HCT116 (cell line): Measurements from ENCODE around the gene TMPRSS3. TPM values are rescaled to one million over a fixed set of nuclear protein-coding genes. Genes with fewer than 3 reads are reported as not detected.

Experiments used
- ATAC-seq: fragments of 200-7000 bp; cut with Tn5 transposase; 2 replicates; pipeline ENCODE4 v1.9.1; 2020; ENCODE audit warnings: mild to moderate bottlenecking, moderate library complexity
- BruUV-seq: library from RNA; stranded (reverse); fragments of 400-500 nt; replicated peaks from 2 replicates; lab custom pipeline; 2021; lab: Mats Ljungman, UMichigan
- CTCF ChIA-PET: fragments of 300-600 bp; sonication (Branson Sonifier 250); formaldehyde crosslinking; loops from one replicate; lab custom pipeline; 2021; ENCODE audit warnings: antibody characterized with exemption; lab: Charles Lee
- POLR2A ChIA-PET: fragments of 300-600, 350-600 bp; sonication (Branson Sonifier 250); formaldehyde crosslinking; loops from one replicate; lab custom pipeline; 2021; ENCODE audit warnings: antibody characterized with exemption; lab: Charles Lee
- RAD21 ChIA-PET, 2 experiments: fragments of 300-600 bp; sonication (Branson Sonifier 250); formaldehyde crosslinking; loops; one replicate each; lab custom pipeline; 2023; ENCODE audit warnings: low total read pairs in 2 of 2; ENCODE audit not compliant: uncharacterized antibody in 2 of 2, unreplicated experiment in 2 of 2, low non-redundant PET in 1 of 2; lab: Charles Lee
- DNase-seq: peaks from one replicate; pipeline ENCODE4 v3.0.0-alpha.2; 2010; ENCODE audit warnings: low read depth, low spot score
- H2AFZ ChIP-seq: fragments of 200-600 bp; shearing (Covaris generic), sonication (generic); 2 replicates; pipeline ENCODE4 v1.6.1; 2017; ENCODE audit warnings: low read depth, mixed run types, mixed read lengths, antibody characterized with exemption, low read length; ENCODE audit not compliant: poor library complexity, severe bottlenecking
- H3K27ac ChIP-seq: 2 replicates; pipeline ENCODE4 v1.5.1; 2012; ENCODE audit warnings: low read depth, low read length
- H3K27me3 ChIP-seq: fragments of 200-600 bp; sonication (generic); 2 replicates; pipeline ENCODE4 v1.6.1; 2016; ENCODE audit warnings: mixed run types, low read length, mixed read lengths; ENCODE audit not compliant: insufficient read depth
- H3K36me3 ChIP-seq, 2 experiments: fragments of 200-500 bp in 1 of 2; fragments of 200-600 bp in 1 of 2; sonication (Bioruptor generic) in 1 of 2; sonication (generic) in 1 of 2; 2 replicates each; pipeline versions ENCODE4 v1.5.1 to v1.6.1; 2014 to 2016; ENCODE audit warnings: low read length in 2 of 2, inconsistent platforms in 1 of 2, mixed read lengths in 1 of 2, mixed run types in 1 of 2; ENCODE audit not compliant: insufficient read depth in 2 of 2, control insufficient read depth in 1 of 2
- H3K4me1 ChIP-seq, 2 experiments: fragments of 200-600 bp in 1 of 2; sonication (generic) in 1 of 2; 2 replicates each; pipeline versions ENCODE4 v1.5.1 to v1.6.1; 2012 to 2017; ENCODE audit warnings: low read length in 2 of 2, inconsistent platforms in 1 of 2, mild to moderate bottlenecking in 1 of 2, mixed read lengths in 1 of 2, mixed run types in 1 of 2, moderate library complexity in 1 of 2; ENCODE audit not compliant: insufficient read depth in 2 of 2, control insufficient read depth in 1 of 2
- H3K4me2 ChIP-seq: fragments of 200-600 bp; sonication (generic); 2 replicates; pipeline ENCODE4 v1.6.1; 2017; ENCODE audit warnings: mixed run types, low read length, mixed read lengths
- H3K4me3 ChIP-seq, 2 experiments: fragments of 200-600 bp in 1 of 2; sonication (generic) in 1 of 2; replicated peaks in 1 of 2; 2 replicates each; pipeline ENCODE4 v1.5.1; 2011 to 2016; ENCODE audit warnings: low read length in 2 of 2, control low read depth in 1 of 2, low read depth in 1 of 2, mild to moderate bottlenecking in 1 of 2, mixed read lengths in 1 of 2, mixed run types in 1 of 2
- H3K79me2 ChIP-seq: fragments of 200-600 bp; sonication (generic); 2 replicates; pipeline ENCODE4 v1.6.1; 2017; ENCODE audit warnings: mild to moderate bottlenecking, mixed run types, low read length, moderate library complexity, mixed read lengths; ENCODE audit not compliant: insufficient read depth
- H3K9ac ChIP-seq: fragments of 200-600 bp; sonication (generic); 2 replicates; pipeline ENCODE4 v1.6.1; 2016; ENCODE audit warnings: low read length, mixed read lengths
- H3K9me2 ChIP-seq: fragments of 200-600 bp; sonication (generic), shearing (Covaris generic); 2 replicates; pipeline ENCODE4 v1.6.1; 2017; ENCODE audit warnings: mixed run types, mild to moderate bottlenecking, moderate library complexity; ENCODE audit not compliant: insufficient read depth
- H3K9me3 ChIP-seq, 2 experiments: fragments of 200-500 bp in 1 of 2; fragments of 200-600 bp in 1 of 2; sonication (Bioruptor generic) in 1 of 2; sonication (generic) in 1 of 2; 2 replicates each; pipeline ENCODE4 v1.6.1; 2014 to 2017; ENCODE audit warnings: low read length in 2 of 2, mixed read lengths in 2 of 2, inconsistent platforms in 1 of 2, low read depth in 1 of 2, mild to moderate bottlenecking in 1 of 2, mixed run types in 1 of 2, moderate library complexity in 1 of 2; ENCODE audit not compliant: control insufficient read depth in 1 of 2, insufficient read depth in 1 of 2
- H4K20me1 ChIP-seq: fragments of 200-600 bp; sonication (generic), shearing (Covaris generic); 2 replicates; pipeline ENCODE4 v1.6.1; 2017; ENCODE audit warnings: mixed run types, mild to moderate bottlenecking, moderate library complexity; ENCODE audit not compliant: insufficient read depth
- ATF3 ChIP-seq: IDR thresholded peaks from 2 replicates; pipeline ENCODE4 v1.6.1; 2012
- CBX3 ChIP-seq: IDR thresholded peaks from 2 replicates; pipeline ENCODE4 v1.6.1; 2012; ENCODE audit warnings: low read depth
- CEBPB ChIP-seq: IDR thresholded peaks from 2 replicates; pipeline ENCODE4 v1.6.1; 2012; ENCODE audit warnings: low read depth
- EGR1 ChIP-seq: IDR thresholded peaks from 2 replicates; pipeline ENCODE4 v1.6.1; 2012; ENCODE audit warnings: low read depth
- EZH2phosphoT487 ChIP-seq: fragments of 200-600 bp; IDR thresholded peaks from 2 replicates; pipeline ENCODE4 v1.6.1; 2018; ENCODE audit warnings: antibody characterized with exemption, borderline replicate concordance
- POLR2A ChIP-seq: IDR thresholded peaks from 2 replicates; pipeline ENCODE4 v1.7.0; 2011; ENCODE audit warnings: borderline replicate concordance; ENCODE audit not compliant: insufficient read depth, insufficient read length; ENCODE audit errors: extremely low read depth
- POLR2AphosphoS5 ChIP-seq: IDR thresholded peaks from 2 replicates; pipeline ENCODE4 v1.6.1; 2011; ENCODE audit warnings: mild to moderate bottlenecking, low read depth, low read length, moderate library complexity
- RAD21 ChIP-seq: IDR thresholded peaks from 2 replicates; pipeline ENCODE4 v1.6.1; 2012; ENCODE audit warnings: low read depth, mild to moderate bottlenecking
- REST ChIP-seq: IDR thresholded peaks from 2 replicates; pipeline ENCODE4 v1.6.1; 2012; ENCODE audit warnings: low read depth
- SIN3A ChIP-seq: IDR thresholded peaks from 2 replicates; pipeline ENCODE4 v1.6.1; 2012; ENCODE audit warnings: low read depth
- SP1 ChIP-seq: IDR thresholded peaks from 2 replicates; pipeline ENCODE4 v1.6.1; 2012; ENCODE audit warnings: low read depth
- SRF ChIP-seq: IDR thresholded peaks from 2 replicates; pipeline ENCODE4 v1.6.1; 2012; ENCODE audit warnings: low read depth
- YY1 ChIP-seq: IDR thresholded peaks from 2 replicates; pipeline ENCODE4 v1.6.1; 2011; ENCODE audit warnings: low read length, low read depth, moderate library complexity, mild to moderate bottlenecking; ENCODE audit not compliant: insufficient replicate concordance; ENCODE audit errors: extremely low read depth
- ZBTB33 ChIP-seq: IDR thresholded peaks from 2 replicates; pipeline ENCODE4 v1.6.1; 2011; ENCODE audit warnings: mild to moderate bottlenecking, low read length, moderate library complexity; ENCODE audit not compliant: insufficient replicate concordance; ENCODE audit errors: extremely low read depth
- ZFX ChIP-seq: fragments of 450-650 bp; IDR thresholded peaks from 2 replicates; pipeline ENCODE4 v1.6.1; 2017
- ZNF274 ChIP-seq: fragments of 200-500 bp; sonication (Bioruptor generic); IDR thresholded peaks from 2 replicates; pipeline ENCODE4 v1.6.1; 2014; ENCODE audit warnings: mild to moderate bottlenecking, low read depth, low read length, inconsistent platforms
- intact Hi-C: fragments of 100-400 bp; cut with micrococcal nuclease; formaldehyde crosslinking; loops from 2 replicates; pipeline ENCODE4 v1.10.0; 2022
- total RNA-seq: library from RNA; stranded (reverse); gene quantifications from one replicate; pipeline ENCODE4 v1.2.1, GENCODE V29; 2021; ENCODE audit not compliant: unreplicated experiment

The TMPRSS3 gene
- total RNA-seq, 1 experiment from 2014 or later, result not detected

GRCh38 chr21:42374457-42374856, 21.4 kb downstream of the TMPRSS3 start:
- no peak overlapping the region for H3K27ac ChIP-seq
- intact Hi-C loops, result no loop called here
- H3K9me2 ChIP-seq, result no peaks in the 10 kb centered on the region
- no peaks in the 10 kb centered on the region for H3K36me3 ChIP-seq
- ATAC-seq, result no peak
- no peak overlapping the region for H3K9ac ChIP-seq
- no peak overlapping the region for H3K4me3 ChIP-seq
- no peak for TF ChIP-seq CEBPB
- TF ChIP-seq SIN3A, result no peak
- no peak for TF ChIP-seq YY1
- TF ChIP-seq CBX3, result no peak
- TF ChIP-seq POLR2A, result no peak
- no peak for TF ChIP-seq POLR2AphosphoS5
- no peak for TF ChIP-seq RAD21
- TF ChIP-seq ATF3, result no peak
- TF ChIP-seq EZH2phosphoT487, result no peak
- TF ChIP-seq ZFX, result no peak
- TF ChIP-seq, all 23 proteins: peak for 0
- no TSS peak for BruUV-seq
- RAD21 ChIA-PET, result no interaction called here
- H2AFZ ChIP-seq, result no peak overlapping the region
- H3K9me3 ChIP-seq, result no peaks in the 10 kb centered on the region
- no peak overlapping the region for H3K4me2 ChIP-seq
- H3K4me1 ChIP-seq, result no peaks in the 10 kb centered on the region
- H4K20me1 ChIP-seq, result no peaks in the 10 kb centered on the region
- no peak for DNase-seq
- POLR2A ChIA-PET, result no interaction called here
- no peaks in the 10 kb centered on the region for H3K79me2 ChIP-seq
- CTCF ChIA-PET, result interaction anchor here (1.8 kb wide), 1 partner anchor 12 kb away, joined by 5 read pairs; no protein-coding TSS in a partner anchor
- H3K27me3 ChIP-seq, result 0 out of 2 replicates have a peak, but pooled peaks cover 3% of the 10 kb centered on the region

- Histone ChIP-seq H3K4me2 (no peak overlapping the region), H4K20me1 (no peaks in the 10 kb centered on the region), H3K4me1 (no peaks in the 10 kb centered on the region), H2AFZ (no peak overlapping the region), H3K9me3 (no peaks in the 10 kb centered on the region), H3K36me3 (no peaks in the 10 kb centered on the region), H3K27me3 (0 out of 2 replicates have a peak, but pooled peaks cover 3% of the 10 kb centered on the region), H3K79me2 (no peaks in the 10 kb centered on the region), H3K9ac (no peak overlapping the region), H3K4me3 (no peak overlapping the region), H3K9me2 (no peaks in the 10 kb centered on the region), H3K27ac (no peak overlapping the region)
- intact Hi-C loops, result no loop called here
- POLR2A ChIA-PET, result no interaction called here
- DNase-seq (no peak), ATAC-seq (no peak)
- RAD21 ChIA-PET, result no interaction called here
- CTCF ChIA-PET, result interaction anchor here (1.8 kb wide), 1 partner anchor 12 kb away, joined by 5 read pairs; no protein-coding TSS in a partner anchor
- no TSS peak for BruUV-seq
- TF ChIP-seq REST (no peak), EGR1 (no peak), ZFX (no peak), SRF (no peak), ZBTB33 (no peak), SIN3A (no peak), ZNF274 (no peak), EZH2phosphoT487 (no peak), SP1 (no peak), RAD21 (no peak)
Measured at GRCh38 chr21:42373908-42374455, 21.9 kb downstream of the TMPRSS3 start.
